CD4-positive, alpha-beta T cell treated with Interleukin-4 for 1 hour (primary cell): ENCODE measurements around the gene CCR7.

Experiments used
- DNase-seq, 2 donors: peaks; one replicate each; pipeline ENCODE4 v3.0.0-alpha.2; 2020 to 2022

The CCR7 gene

GRCh38 chr17:40561294-40561870 lies 3.9 kb downstream of the CCR7 start:
- peak in 1 of 2 donors; percentile 46 for DNase-seq

- DNase-seq: peak; percentile 82 to 87
These were observed 4.5 kb downstream of the CCR7 start for GRCh38 chr17:40560592-40561293.

GRCh38 chr17:40559954-40560591 lies 5.2 kb downstream of the CCR7 start:
- peak; percentile 82 to 84 for DNase-seq

GRCh38 chr17:40559564-40559916 lies 5.7 kb downstream of the CCR7 start:
- DNase-seq: no peak

GRCh38 chr17:40558890-40559563 lies 6.2 kb downstream of the CCR7 start:
- DNase-seq: no peak

- no peak for DNase-seq
These were observed 6.9 kb downstream of the CCR7 start for GRCh38 chr17:40558300-40558889.

- DNase-seq: no peak
These were observed 7.6 kb downstream of the CCR7 start for GRCh38 chr17:40557531-40558299.

GRCh38 chr17:40556884-40557414 lies 8.3 kb downstream of the CCR7 start:
- no peak for DNase-seq

GRCh38 chr17:40556198-40556661 lies 9.0 kb downstream of the CCR7 start:
- no peak for DNase-seq

GRCh38 chr17:40555296-40556190 lies 9.7 kb downstream of the CCR7 start:
- no peak for DNase-seq

GRCh38 chr17:40554646-40555295 lies 10.5 kb downstream of the CCR7 start:
- DNase-seq: no peak

GRCh38 chr17:40553694-40554534 lies 11.4 kb downstream of the CCR7 start:
- no peak for DNase-seq

GRCh38 chr17:40552806-40553693 lies 12.2 kb downstream of the CCR7 start:
- no peak for DNase-seq

GRCh38 chr17:40551879-40552768 lies 13.1 kb downstream of the CCR7 start:
- no peak for DNase-seq

- no peak for DNase-seq
These were observed 14.0 kb downstream of the CCR7 start for GRCh38 chr17:40551091-40551878.

GRCh38 chr17:40550608-40551007 lies 14.7 kb downstream of the CCR7 start:
- no peak for DNase-seq
